Measurements from ENCODE around the gene NRXN3.

- TF ChIP-seq, protein P1, sequence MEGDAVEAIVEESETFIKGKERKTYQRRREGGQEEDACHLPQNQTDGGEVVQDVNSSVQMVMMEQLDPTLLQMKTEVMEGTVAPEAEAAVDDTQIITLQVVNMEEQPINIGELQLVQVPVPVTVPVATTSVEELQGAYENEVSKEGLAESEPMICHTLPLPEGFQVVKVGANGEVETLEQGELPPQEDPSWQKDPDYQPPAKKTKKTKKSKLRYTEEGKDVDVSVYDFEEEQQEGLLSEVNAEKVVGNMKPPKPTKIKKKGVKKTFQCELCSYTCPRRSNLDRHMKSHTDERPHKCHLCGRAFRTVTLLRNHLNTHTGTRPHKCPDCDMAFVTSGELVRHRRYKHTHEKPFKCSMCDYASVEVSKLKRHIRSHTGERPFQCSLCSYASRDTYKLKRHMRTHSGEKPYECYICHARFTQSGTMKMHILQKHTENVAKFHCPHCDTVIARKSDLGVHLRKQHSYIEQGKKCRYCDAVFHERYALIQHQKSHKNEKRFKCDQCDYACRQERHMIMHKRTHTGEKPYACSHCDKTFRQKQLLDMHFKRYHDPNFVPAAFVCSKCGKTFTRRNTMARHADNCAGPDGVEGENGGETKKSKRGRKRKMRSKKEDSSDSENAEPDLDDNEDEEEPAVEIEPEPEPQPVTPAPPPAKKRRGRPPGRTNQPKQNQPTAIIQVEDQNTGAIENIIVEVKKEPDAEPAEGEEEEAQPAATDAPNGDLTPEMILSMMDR (IDR thresholded peaks at IDR 0.05; ENCODE audit: insufficient read depth, low read depth, low read length), result no peak
- TF ChIP-seq EZH2 (IDR thresholded peaks at IDR 0.05; ENCODE audit: insufficient read depth, low read length), result no peak
These were observed 1332.6 kb downstream of the NRXN3 start for GRCh38 chr14:79502751-79503148.

All from astrocyte (in vitro differentiated cells and primary cell).